Measurements from ENCODE around the gene XIRP1.

DNA sequence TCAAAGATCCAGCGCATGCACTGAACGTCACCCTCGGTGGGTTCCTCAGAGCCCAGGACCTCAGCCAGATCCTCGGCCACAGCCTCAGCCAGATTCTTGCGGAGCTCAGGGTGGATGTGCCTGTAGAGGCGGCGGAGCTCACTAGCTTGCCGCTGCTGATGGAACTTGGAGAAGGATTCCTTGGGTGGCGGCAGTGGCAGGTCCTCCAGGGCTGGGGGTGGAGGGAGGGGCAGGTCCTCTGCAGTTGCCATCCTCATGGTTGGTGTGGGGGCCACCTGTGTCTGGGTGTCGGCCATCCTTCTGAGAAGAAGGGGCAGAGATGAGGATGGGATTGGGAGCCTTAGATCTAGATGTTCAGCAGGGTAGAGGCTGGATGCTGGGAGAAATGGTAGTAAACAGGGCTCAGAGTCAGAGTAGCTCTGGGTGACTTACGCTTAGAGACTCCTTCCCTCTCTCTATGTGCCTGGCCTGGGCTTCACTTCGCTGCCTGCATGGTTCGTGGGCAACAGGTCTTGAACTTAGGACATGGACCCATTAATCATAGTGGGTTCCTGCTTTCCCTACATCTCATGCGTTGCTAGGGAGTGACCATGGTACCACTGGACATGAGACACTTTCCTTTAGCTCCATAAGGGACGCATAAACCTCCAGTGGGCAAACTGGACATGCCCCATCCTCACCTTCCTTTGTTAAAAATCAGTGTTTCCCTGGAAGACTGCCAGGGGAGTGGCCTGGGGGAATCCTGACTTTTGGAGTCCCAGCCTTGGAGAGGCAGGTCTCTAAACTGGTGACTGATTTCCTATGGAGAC lies 3.0 kb downstream of the XIRP1 start:
- TF ChIP-seq, protein P1, sequence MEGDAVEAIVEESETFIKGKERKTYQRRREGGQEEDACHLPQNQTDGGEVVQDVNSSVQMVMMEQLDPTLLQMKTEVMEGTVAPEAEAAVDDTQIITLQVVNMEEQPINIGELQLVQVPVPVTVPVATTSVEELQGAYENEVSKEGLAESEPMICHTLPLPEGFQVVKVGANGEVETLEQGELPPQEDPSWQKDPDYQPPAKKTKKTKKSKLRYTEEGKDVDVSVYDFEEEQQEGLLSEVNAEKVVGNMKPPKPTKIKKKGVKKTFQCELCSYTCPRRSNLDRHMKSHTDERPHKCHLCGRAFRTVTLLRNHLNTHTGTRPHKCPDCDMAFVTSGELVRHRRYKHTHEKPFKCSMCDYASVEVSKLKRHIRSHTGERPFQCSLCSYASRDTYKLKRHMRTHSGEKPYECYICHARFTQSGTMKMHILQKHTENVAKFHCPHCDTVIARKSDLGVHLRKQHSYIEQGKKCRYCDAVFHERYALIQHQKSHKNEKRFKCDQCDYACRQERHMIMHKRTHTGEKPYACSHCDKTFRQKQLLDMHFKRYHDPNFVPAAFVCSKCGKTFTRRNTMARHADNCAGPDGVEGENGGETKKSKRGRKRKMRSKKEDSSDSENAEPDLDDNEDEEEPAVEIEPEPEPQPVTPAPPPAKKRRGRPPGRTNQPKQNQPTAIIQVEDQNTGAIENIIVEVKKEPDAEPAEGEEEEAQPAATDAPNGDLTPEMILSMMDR (IDR thresholded peaks at IDR 0.05), result no peak
- no peak for TF ChIP-seq POLR2A (IDR thresholded peaks at IDR 0.05)
